Measurements from ENCODE around the gene STK16. TPM values are rescaled to one million over a fixed set of nuclear protein-coding genes. Genes with fewer than 3 reads are reported as not detected.

The STK16 gene
- total RNA-seq, 2 experiments from 2014 or later, result 31.2 to 31.5 TPM

- H3K27me3 Mint-ChIP-seq (ENCODE audit: low read depth), result no peaks in the 10 kb centered on the region
- peaks cover 70% of the 10 kb centered on the region for H3K36me3 Mint-ChIP-seq (ENCODE audit: low read depth)
- H3K27ac Mint-ChIP-seq, result no peak overlapping the region
- ATAC-seq (no peak), DNase-seq (no peak)
- H3K4me3 Mint-ChIP-seq, result no peak overlapping the region
- POLR2A ChIA-PET, result interaction anchor here (0.6 to 1.1 kb wide), 2 partner anchors 30 kb away, joined by 3 to 5 read pairs; partner anchors contain the start of gene TUBA4A
- H3K9me3 Mint-ChIP-seq (ENCODE audit: insufficient read depth), result no peaks in the 10 kb centered on the region
- CTCF ChIA-PET, result interaction anchor here (1.2 kb wide), 1 partner anchor 71 kb away, joined by 5 read pairs; no protein-coding TSS in a partner anchor
- H3K4me1 Mint-ChIP-seq (ENCODE audit: low read depth), result peaks cover 38% of the 10 kb centered on the region
Measured at GRCh38 chr2:219223831-219224610, 21.3 kb upstream of the STK16 start.

GRCh38 chr2:219225350-219225749 lies 19.9 kb upstream of the STK16 start:
- ATAC-seq, result no peak
- POLR2A ChIA-PET, result interaction anchor here (0.6 kb wide), 1 partner anchor 106 kb away, joined by 3 read pairs; no protein-coding TSS in a partner anchor
- Mint-ChIP-seq H3K4me3 (no peak overlapping the region), H3K27me3 (ENCODE audit: low read depth) (no peaks in the 10 kb centered on the region), H3K36me3 (ENCODE audit: low read depth) (peaks cover 64% of the 10 kb centered on the region), H3K4me1 (ENCODE audit: low read depth) (peaks cover 35% of the 10 kb centered on the region), H3K27ac (no peak overlapping the region), H3K9me3 (ENCODE audit: insufficient read depth) (no peaks in the 10 kb centered on the region)
- DNase-seq, result no peak
- CTCF ChIA-PET, result interaction anchor here (5.5 kb wide), 1 partner anchor 69 kb away, joined by 32 read pairs; no protein-coding TSS in a partner anchor

- no peak for DNase-seq
- H3K4me3 Mint-ChIP-seq, result peak overlapping the region; percentile 84
- CTCF ChIA-PET, result interaction anchor here (0.7 to 5.5 kb wide), 15 partner anchors 9 to 70 kb away, joined by 3 to 32 read pairs (median 5); partner anchors contain the start of genes CNPPD1, GLB1L, NHEJ1 and STK16
- no peak for ATAC-seq
- no peaks in the 10 kb centered on the region for H3K27me3 Mint-ChIP-seq (ENCODE audit: low read depth)
- POLR2A ChIA-PET, result interaction anchor here (0.7 to 6.2 kb wide), 12 partner anchors 9 to 67 kb away, joined by 3 to 77 read pairs (median 6); partner anchors contain the start of genes ABCB6, CNPPD1, GLB1L and STK16
- H3K27ac Mint-ChIP-seq, result peak overlapping the region; percentile 67
- peaks cover 59% of the 10 kb centered on the region for H3K4me1 Mint-ChIP-seq (ENCODE audit: low read depth)
- H3K36me3 Mint-ChIP-seq (ENCODE audit: low read depth), result peaks cover 65% of the 10 kb centered on the region
- H3K9me3 Mint-ChIP-seq (ENCODE audit: insufficient read depth), result no peaks in the 10 kb centered on the region
Measured at GRCh38 chr2:219228041-219228910, 17.0 kb upstream of the STK16 start.

- Mint-ChIP-seq H3K27me3 (ENCODE audit: low read depth) (no peaks in the 10 kb centered on the region), H3K4me3 (peak overlapping the region; percentile 84), H3K27ac (peak overlapping the region; percentile 67), H3K4me1 (ENCODE audit: low read depth) (peaks cover 59% of the 10 kb centered on the region), H3K36me3 (ENCODE audit: low read depth) (peaks cover 65% of the 10 kb centered on the region), H3K9me3 (ENCODE audit: insufficient read depth) (no peaks in the 10 kb centered on the region)
- CTCF ChIA-PET, result interaction anchor here (0.9 to 5.5 kb wide), 12 partner anchors 10 to 69 kb away, joined by 3 to 32 read pairs (median 6); partner anchors contain the start of genes GLB1L, STK16 and TUBA4B
- ATAC-seq, result peak; percentile 26
- POLR2A ChIA-PET, result interaction anchor here (0.8 to 6.2 kb wide), 14 partner anchors 9 to 66 kb away, joined by 3 to 77 read pairs (median 10); partner anchors contain the start of genes ABCB6, CNPPD1, DNAJB2 and GLB1L
- no peak for DNase-seq
Measured at GRCh38 chr2:219228911-219229304, 16.4 kb upstream of the STK16 start.

- peak; percentile 100 for DNase-seq
- Mint-ChIP-seq H3K36me3 (ENCODE audit: low read depth) (peaks cover 65% of the 10 kb centered on the region), H3K4me3 (peak within 1 kb of the TSS; percentile 100), H3K27me3 (ENCODE audit: low read depth) (no peaks in the 10 kb centered on the region), H3K9me3 (ENCODE audit: insufficient read depth) (no peaks in the 10 kb centered on the region), H3K4me1 (ENCODE audit: low read depth) (peaks cover 61% of the 10 kb centered on the region), H3K27ac (peak within 1 kb of the TSS; percentile 100)
- ChIA-PET POLR2A (interaction anchor here (0.8 to 6.2 kb wide), 16 partner anchors 8 to 66 kb away, joined by 3 to 77 read pairs (median 8); partner anchors contain the start of genes ABCB6, CNPPD1, DNAJB2 and GLB1L), CTCF (interaction anchor here (0.6 to 5.5 kb wide), 16 partner anchors 10 to 450 kb away, joined by 3 to 32 read pairs (median 6); partner anchors contain the start of genes GLB1L, NHEJ1, STK16 and TUBA4B)
- peak; percentile 98 for ATAC-seq
Measured at GRCh38 chr2:219229305-219230058, 15.8 kb upstream of the STK16 start, which contains the start of the genes ANKZF1 and ATG9A. TSS of gene ANKZF1 (plus strand) at chr2:219229806. CDS start at chr2:219230258, 452 bp downstream. TSS of gene ATG9A (minus strand) at chr2:219229636. CDS start at chr2:219228024, 1,612 bp downstream.

GRCh38 chr2:219230059-219230540 lies 15.2 kb upstream of the STK16 start:
- Mint-ChIP-seq H3K27me3 (ENCODE audit: low read depth) (no peaks in the 10 kb centered on the region), H3K4me1 (ENCODE audit: low read depth) (peaks cover 58% of the 10 kb centered on the region), H3K9me3 (ENCODE audit: insufficient read depth) (no peaks in the 10 kb centered on the region), H3K4me3 (peak overlapping the region; percentile 100), H3K36me3 (ENCODE audit: low read depth) (peaks cover 63% of the 10 kb centered on the region), H3K27ac (peak overlapping the region; percentile 100)
- CTCF ChIA-PET, result interaction anchor here (0.6 to 5.5 kb wide), 13 partner anchors 9 to 449 kb away, joined by 3 to 32 read pairs (median 6); partner anchors contain the start of genes GLB1L, NHEJ1, STK16 and TUBA4B
- DNase-seq (peak; percentile 64), ATAC-seq (peak; percentile 21)
- POLR2A ChIA-PET, result interaction anchor here (1.1 to 6.2 kb wide), 12 partner anchors 9 to 65 kb away, joined by 5 to 77 read pairs (median 12); partner anchors contain the start of genes ABCB6, CNPPD1, DNAJB2 and GLB1L

- CTCF ChIA-PET, result no interaction called here
- H3K36me3 Mint-ChIP-seq (ENCODE audit: low read depth), result peaks cover 70% of the 10 kb centered on the region
- H3K4me3 Mint-ChIP-seq, result no peak overlapping the region
- POLR2A ChIA-PET, result interaction anchor here (1.0 kb wide), 1 partner anchor 10 kb away, joined by 4 read pairs; no protein-coding TSS in a partner anchor
- H3K9me3 Mint-ChIP-seq (ENCODE audit: insufficient read depth), result no peaks in the 10 kb centered on the region
- DNase-seq (no peak), ATAC-seq (no peak)
- peaks cover 33% of the 10 kb centered on the region for H3K4me1 Mint-ChIP-seq (ENCODE audit: low read depth)
- H3K27ac Mint-ChIP-seq, result peak overlapping the region; percentile 26
- no peaks in the 10 kb centered on the region for H3K27me3 Mint-ChIP-seq (ENCODE audit: low read depth)
Measured at GRCh38 chr2:219234331-219234730, 10.9 kb upstream of the STK16 start.

- H3K4me3 Mint-ChIP-seq, result peak overlapping the region; percentile 37
- CTCF ChIA-PET, result interaction anchor here (1.9 to 3.7 kb wide), 2 partner anchors 52 kb away, joined by 6 to 29 read pairs; no protein-coding TSS in a partner anchor
- peaks cover 31% of the 10 kb centered on the region for H3K36me3 Mint-ChIP-seq (ENCODE audit: low read depth)
- no peaks in the 10 kb centered on the region for H3K9me3 Mint-ChIP-seq (ENCODE audit: insufficient read depth)
- ATAC-seq (no peak), DNase-seq (no peak)
- POLR2A ChIA-PET, result interaction anchor here (3.9 kb wide), 1 partner anchor 14 kb away, joined by 56 read pairs; the partner anchor contains the start of genes ANKZF1 and ATG9A
- H3K27ac Mint-ChIP-seq, result peak overlapping the region; percentile 75
- H3K27me3 Mint-ChIP-seq (ENCODE audit: low read depth), result no peaks in the 10 kb centered on the region
- peaks cover 46% of the 10 kb centered on the region for H3K4me1 Mint-ChIP-seq (ENCODE audit: low read depth)
Measured at GRCh38 chr2:219243291-219243761, 2.0 kb upstream of the STK16 start.

GRCh38 chr2:219244789-219245147 lies 511 bp upstream of the STK16 start:
- H3K9me3 Mint-ChIP-seq (ENCODE audit: insufficient read depth), result no peaks in the 10 kb centered on the region
- peaks cover 60% of the 10 kb centered on the region for H3K4me1 Mint-ChIP-seq (ENCODE audit: low read depth)
- peak overlapping the region; percentile 99 for H3K4me3 Mint-ChIP-seq
- H3K36me3 Mint-ChIP-seq (ENCODE audit: low read depth), result peaks cover 41% of the 10 kb centered on the region
- no peaks in the 10 kb centered on the region for H3K27me3 Mint-ChIP-seq (ENCODE audit: low read depth)
- DNase-seq (no peak), ATAC-seq (no peak)
- ChIA-PET POLR2A (interaction anchor here (0.5 to 3.9 kb wide), 15 partner anchors 9 to 85 kb away, joined by 3 to 66 read pairs (median 6); partner anchors contain the start of genes ANKZF1, ATG9A, CNPPD1 and DNAJB2), CTCF (interaction anchor here (0.7 to 6.3 kb wide), 14 partner anchors 9 to 84 kb away, joined by 3 to 65 read pairs (median 5); partner anchors contain the start of genes ABCB6, ANKZF1, ATG9A and DNAJB2)
- H3K27ac Mint-ChIP-seq, result peak overlapping the region; percentile 100

- ChIA-PET POLR2A (interaction anchor here (0.9 to 3.9 kb wide), 10 partner anchors 9 to 70 kb away, joined by 3 to 66 read pairs (median 10); partner anchors contain the start of genes ANKZF1, ATG9A, CNPPD1 and DNAJB2), CTCF (interaction anchor here (0.9 to 6.3 kb wide), 8 partner anchors 9 to 85 kb away, joined by 3 to 65 read pairs (median 8); partner anchors contain the start of genes ANKZF1, ATG9A, DNAJB2 and NHEJ1)
- DNase-seq, result peak; percentile 42
- Mint-ChIP-seq H3K4me3 (peak overlapping the region; percentile 99), H3K36me3 (ENCODE audit: low read depth) (peaks cover 52% of the 10 kb centered on the region), H3K4me1 (ENCODE audit: low read depth) (peaks cover 71% of the 10 kb centered on the region), H3K27ac (peak overlapping the region; percentile 100), H3K27me3 (ENCODE audit: low read depth) (no peaks in the 10 kb centered on the region), H3K9me3 (ENCODE audit: insufficient read depth) (no peaks in the 10 kb centered on the region)
- ATAC-seq, result no peak
Measured at GRCh38 chr2:219245899-219246230, 586 bp downstream of the STK16 start.

Data from activated CD8-positive, alpha-beta T cell treated with anti-CD3 and anti-CD28 coated beads, Interleukin-2, amount 10 ng/mL, durations not matched to agents 7 days and 5 days (primary cell).